Vagina (tissue), 2 donors: ENCODE data around the gene S1PR4. TPM values are rescaled to one million over a fixed set of nuclear protein-coding genes. Genes with fewer than 3 reads are reported as not detected.

ENCODE experiments used
- DNase-seq, 2 donors: peaks; one replicate each; pipeline ENCODE4 v3.0.0-alpha.2; 2017; ENCODE audit errors: extremely low spot score in 2 of 2
- H3K27ac ChIP-seq: fragments of 200-600 bp; sonication (generic); one replicate; pipeline ENCODE4 v1.5.1; 2019
- H3K27me3 ChIP-seq: fragments of 200-600 bp; sonication (generic); one replicate; pipeline ENCODE4 v1.5.1; 2019
- H3K36me3 ChIP-seq, 2 donors: fragments of 200-600 bp; sonication (generic); one replicate each; pipeline ENCODE4 v1.5.1; 2017 to 2019
- H3K4me1 ChIP-seq: fragments of 200-600 bp; sonication (generic); one replicate; pipeline ENCODE4 v1.5.1; 2019
- H3K4me3 ChIP-seq, 2 donors: fragments of 200-600 bp; sonication (generic); 1 replicate in 1 of 2; 2 replicates in 1 of 2; pipeline ENCODE4 v1.5.1; 2016 to 2019
- H3K9me3 ChIP-seq: fragments of 200-600 bp; sonication (generic); one replicate; pipeline ENCODE4 v1.5.1; 2019
- POLR2A ChIP-seq, 2 donors: fragments of 450-650 bp; IDR thresholded peaks; one replicate each; pipeline ENCODE4 v1.6.1; 2017; ENCODE audit warnings: antibody characterized with exemption in 2 of 2, mild to moderate bottlenecking in 2 of 2, moderate library complexity in 2 of 2
- POLR2AphosphoS5 ChIP-seq, 2 donors: sonication (generic); formaldehyde crosslinking; IDR thresholded peaks; one replicate each; pipeline ENCODE4 v1.9.0; 2017; ENCODE audit warnings: antibody characterized with exemption in 2 of 2, mild to moderate bottlenecking in 2 of 2, low read depth in 1 of 2; ENCODE audit not compliant: insufficient read depth in 1 of 2
- intact Hi-C: fragments of 100-400 bp; cut with DNase I; formaldehyde crosslinking; loops from one replicate; pipeline ENCODE4 v1.15.1; 2023
- total RNA-seq: library from RNA; depleted of rRNA; stranded (reverse); fragments of >200 nt; gene quantifications from one replicate; pipeline ENCODE4 v1.2.3, GENCODE V29; 2016
- TF ChIP-seq, protein P1 (sequence below), 3 experiments: fragments of 450-650 bp in 2 of 3; fragments of 200-600 bp in 1 of 3; sonication (generic) in 1 of 3; IDR thresholded peaks; one replicate each; pipeline ENCODE4 v1.5.1; 2017 to 2019; ENCODE audit warnings: antibody characterized with exemption in 3 of 3, mild to moderate bottlenecking in 2 of 3, moderate library complexity in 2 of 3

S1PR4 gene
- total RNA-seq, 1 donor from 2014 or later, result not detected

DNA sequence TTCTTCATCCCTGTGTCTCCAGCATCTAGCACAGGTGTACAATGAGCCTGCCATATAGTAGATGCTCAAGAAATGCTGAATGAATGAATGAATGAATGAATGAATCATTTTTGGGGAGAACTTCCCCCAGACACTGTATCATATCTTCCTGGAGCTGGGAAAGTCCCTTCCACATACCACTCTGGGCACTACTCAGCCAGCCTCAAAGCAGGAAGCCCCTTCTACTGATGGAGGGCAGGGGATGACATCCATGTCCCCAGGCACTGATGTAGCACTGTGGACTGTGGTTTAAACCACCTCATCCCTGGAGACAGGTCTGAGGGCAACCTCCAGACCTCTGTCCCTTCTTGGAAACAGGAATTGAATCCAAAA lies 37.9 kb upstream of the S1PR4 start:
- no peaks in the 10 kb centered on the region for H3K27me3 ChIP-seq
- no peaks in the 10 kb centered on the region for H3K9me3 ChIP-seq
- intact Hi-C loops, result no loop called here
- TF ChIP-seq POLR2AphosphoS5 (IDR thresholded peaks at IDR 0.05; ENCODE audit: insufficient read depth in 1 of 2, low read depth in 1 of 2), result no peak
- TF ChIP-seq, protein P1, sequence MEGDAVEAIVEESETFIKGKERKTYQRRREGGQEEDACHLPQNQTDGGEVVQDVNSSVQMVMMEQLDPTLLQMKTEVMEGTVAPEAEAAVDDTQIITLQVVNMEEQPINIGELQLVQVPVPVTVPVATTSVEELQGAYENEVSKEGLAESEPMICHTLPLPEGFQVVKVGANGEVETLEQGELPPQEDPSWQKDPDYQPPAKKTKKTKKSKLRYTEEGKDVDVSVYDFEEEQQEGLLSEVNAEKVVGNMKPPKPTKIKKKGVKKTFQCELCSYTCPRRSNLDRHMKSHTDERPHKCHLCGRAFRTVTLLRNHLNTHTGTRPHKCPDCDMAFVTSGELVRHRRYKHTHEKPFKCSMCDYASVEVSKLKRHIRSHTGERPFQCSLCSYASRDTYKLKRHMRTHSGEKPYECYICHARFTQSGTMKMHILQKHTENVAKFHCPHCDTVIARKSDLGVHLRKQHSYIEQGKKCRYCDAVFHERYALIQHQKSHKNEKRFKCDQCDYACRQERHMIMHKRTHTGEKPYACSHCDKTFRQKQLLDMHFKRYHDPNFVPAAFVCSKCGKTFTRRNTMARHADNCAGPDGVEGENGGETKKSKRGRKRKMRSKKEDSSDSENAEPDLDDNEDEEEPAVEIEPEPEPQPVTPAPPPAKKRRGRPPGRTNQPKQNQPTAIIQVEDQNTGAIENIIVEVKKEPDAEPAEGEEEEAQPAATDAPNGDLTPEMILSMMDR (IDR thresholded peaks at IDR 0.05), result no peak
- TF ChIP-seq POLR2A (IDR thresholded peaks at IDR 0.05), result no peak
- H3K27ac ChIP-seq, result no peak overlapping the region
- no peak overlapping the region for H3K4me3 ChIP-seq
- DNase-seq, result no peak
- H3K4me1 ChIP-seq, result peaks cover 14% of the 10 kb centered on the region
- H3K36me3 ChIP-seq, result no peaks in the 10 kb centered on the region

DNA sequence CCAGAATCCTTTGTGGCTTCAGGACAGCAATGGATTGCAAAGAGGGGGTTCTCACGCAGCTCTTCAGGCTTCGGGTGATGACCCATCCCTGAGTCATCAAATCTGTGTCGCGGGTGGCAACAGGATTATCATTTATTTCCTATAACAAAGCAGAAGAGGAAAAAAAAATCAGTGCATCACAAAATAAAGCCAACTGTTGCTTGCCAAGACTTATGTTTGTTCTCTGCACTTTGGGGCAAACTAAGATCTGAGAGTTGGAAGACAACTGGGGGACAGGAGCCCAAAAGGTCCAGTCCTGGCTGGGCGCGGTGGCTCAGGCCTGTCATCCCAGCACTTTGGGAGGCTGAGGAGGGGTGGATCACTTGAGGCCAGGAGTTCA lies 36.3 kb upstream of the S1PR4 start:
- Histone ChIP-seq H3K36me3 (no peaks in the 10 kb centered on the region), H3K27me3 (no peaks in the 10 kb centered on the region), H3K27ac (peak overlapping the region; percentile 58), H3K4me3 (no peak overlapping the region), H3K4me1 (peaks cover 14% of the 10 kb centered on the region), H3K9me3 (no peaks in the 10 kb centered on the region)
- no peak for TF ChIP-seq POLR2A (IDR thresholded peaks at IDR 0.05)
- TF ChIP-seq POLR2AphosphoS5 (IDR thresholded peaks at IDR 0.05; ENCODE audit: insufficient read depth in 1 of 2, low read depth in 1 of 2), result peak in 1 of 2 donors; percentile 43
- TF ChIP-seq, protein P1 (IDR thresholded peaks at IDR 0.05), result no peak
- intact Hi-C loops, result no loop called here
- no peak for DNase-seq

DNA sequence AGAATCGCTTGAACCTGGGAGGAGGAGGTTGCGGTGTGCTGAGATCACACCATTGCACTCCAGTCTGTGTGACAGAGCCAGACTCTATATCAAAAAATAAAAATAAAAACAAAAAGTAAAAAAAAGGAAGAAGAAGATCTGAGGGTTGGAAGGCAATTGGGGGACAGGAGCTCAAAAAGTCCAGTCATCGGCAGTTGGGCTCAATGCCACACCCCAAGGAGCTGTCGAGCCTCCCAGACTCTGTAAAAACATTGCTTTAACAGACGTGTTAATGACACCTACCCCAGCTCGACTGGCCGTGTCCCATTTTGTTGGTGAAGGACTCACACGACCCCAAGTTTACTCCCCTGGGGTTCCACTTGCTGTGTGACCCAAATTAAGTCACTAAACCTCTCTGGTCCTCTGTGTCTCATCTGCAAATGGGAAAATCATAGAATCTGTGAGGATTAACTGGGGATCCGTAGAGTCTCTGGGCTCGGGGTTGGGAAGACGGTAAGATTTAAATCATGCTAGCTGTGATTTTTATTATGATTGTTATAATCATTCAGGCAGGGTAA lies 35.7 kb upstream of the S1PR4 start:
- H3K27ac ChIP-seq, result no peak overlapping the region
- H3K9me3 ChIP-seq, result no peaks in the 10 kb centered on the region
- H3K4me3 ChIP-seq, result no peak overlapping the region
- TF ChIP-seq POLR2AphosphoS5 (IDR thresholded peaks at IDR 0.05; ENCODE audit: insufficient read depth in 1 of 2, low read depth in 1 of 2), result no peak
- TF ChIP-seq POLR2A (IDR thresholded peaks at IDR 0.05), result no peak
- TF ChIP-seq, protein P1 (IDR thresholded peaks at IDR 0.05), result no peak
- intact Hi-C loops, result no loop called here
- H3K36me3 ChIP-seq, result no peaks in the 10 kb centered on the region
- H3K27me3 ChIP-seq, result no peaks in the 10 kb centered on the region
- peaks cover 14% of the 10 kb centered on the region for H3K4me1 ChIP-seq
- no peak for DNase-seq

DNA sequence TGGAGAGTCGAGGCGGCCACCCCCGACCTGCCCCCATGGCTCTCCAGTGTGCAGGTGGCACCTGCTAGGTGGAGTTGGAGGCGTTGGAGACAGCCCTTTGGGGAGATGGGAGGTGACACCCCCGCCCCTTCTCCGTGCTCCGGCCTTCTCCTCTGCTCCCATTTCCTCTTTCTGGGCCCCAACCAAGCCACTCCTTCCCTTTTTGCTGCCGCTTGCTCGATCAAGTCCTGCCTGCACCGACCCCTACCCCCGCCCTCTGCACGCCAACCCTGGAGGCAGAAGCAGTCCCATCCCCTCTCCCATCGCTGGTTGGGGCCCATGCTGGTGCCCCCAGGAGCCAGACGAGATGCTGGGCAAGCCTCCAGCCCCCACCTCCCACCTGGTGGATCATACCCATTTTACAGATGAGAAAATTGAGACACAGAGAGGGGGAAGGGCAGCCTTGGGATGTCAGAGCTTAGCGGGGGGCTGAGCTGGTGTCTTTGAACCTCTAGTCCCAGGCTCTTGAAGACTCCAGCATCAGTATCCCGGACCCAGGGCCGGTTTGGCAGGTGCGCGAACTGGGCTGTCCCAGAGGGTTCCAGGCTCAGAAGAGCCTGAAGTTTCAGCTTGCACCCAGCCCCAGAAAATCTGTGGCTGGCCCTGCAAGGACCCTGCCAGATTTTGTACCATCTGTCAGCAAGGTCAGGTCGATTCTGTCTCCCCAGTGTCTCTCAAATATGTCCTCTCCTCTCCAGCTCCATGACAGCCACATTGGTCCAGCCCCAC lies 32.5 kb upstream of the S1PR4 start:
- no peak overlapping the region for H3K4me3 ChIP-seq
- no peak for DNase-seq
- no peaks in the 10 kb centered on the region for H3K36me3 ChIP-seq
- H3K27ac ChIP-seq, result no peak overlapping the region
- H3K27me3 ChIP-seq, result no peaks in the 10 kb centered on the region
- TF ChIP-seq POLR2A (IDR thresholded peaks at IDR 0.05) (no peak), POLR2AphosphoS5 (IDR thresholded peaks at IDR 0.05; ENCODE audit: insufficient read depth in 1 of 2, low read depth in 1 of 2) (no peak)
- TF ChIP-seq, protein P1 (IDR thresholded peaks at IDR 0.05), result no peak
- intact Hi-C loops, result no loop called here
- H3K9me3 ChIP-seq, result no peaks in the 10 kb centered on the region
- H3K4me1 ChIP-seq, result peaks cover 14% of the 10 kb centered on the region

DNA sequence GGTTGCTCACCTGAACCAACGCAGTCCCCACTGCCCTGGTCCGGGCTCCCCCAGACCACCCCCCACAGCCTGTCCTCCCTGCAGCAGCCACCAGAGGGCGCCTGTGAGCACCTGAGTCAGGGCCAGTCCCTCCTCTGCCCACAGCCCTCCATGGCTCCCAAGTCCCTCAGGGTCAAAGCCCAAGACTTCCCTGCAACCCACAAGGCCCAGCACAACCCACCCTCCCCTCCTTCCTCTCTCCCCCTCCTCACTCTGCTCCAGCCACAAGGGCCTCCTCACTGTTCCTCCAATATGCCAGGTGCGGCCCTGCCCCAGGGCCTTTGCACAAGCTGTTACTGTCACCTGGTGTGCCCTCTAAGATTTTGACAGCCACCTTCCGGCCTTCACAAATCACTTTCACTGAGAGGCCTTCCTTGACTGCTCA lies 31.9 kb upstream of the S1PR4 start:
- Histone ChIP-seq H3K4me3 (no peak overlapping the region), H3K27ac (no peak overlapping the region), H3K4me1 (peaks cover 9% of the 10 kb centered on the region), H3K9me3 (no peaks in the 10 kb centered on the region), H3K36me3 (no peaks in the 10 kb centered on the region), H3K27me3 (no peaks in the 10 kb centered on the region)
- intact Hi-C loops, result no loop called here
- TF ChIP-seq POLR2A (IDR thresholded peaks at IDR 0.05) (no peak), POLR2AphosphoS5 (IDR thresholded peaks at IDR 0.05; ENCODE audit: insufficient read depth in 1 of 2, low read depth in 1 of 2) (no peak)
- TF ChIP-seq, protein P1 (IDR thresholded peaks at IDR 0.05), result peak; percentile 10 to 44 (median 27)
- no peak for DNase-seq
